A673 (cell line): Measurements from ENCODE around the gene SLC38A3. TPM values are rescaled to one million over a fixed set of nuclear protein-coding genes. Genes with fewer than 3 reads are reported as not detected.

ENCODE experiments used
- BruUV-seq: library from RNA; stranded (reverse); fragments of 400-500 nt; replicated peaks from 2 replicates; lab custom pipeline; 2021; lab: Mats Ljungman, UMichigan
- CTCF ChIA-PET: fragments of 300-600 bp; sonication (Branson Sonifier 250); formaldehyde crosslinking; loops from one replicate; lab custom pipeline; 2022; ENCODE audit warnings: antibody characterized with exemption; lab: Charles Lee
- POLR2A ChIA-PET: fragments of 300-600 bp; sonication (Branson Sonifier 250); formaldehyde crosslinking; loops from one replicate; lab custom pipeline; 2022; ENCODE audit warnings: antibody characterized with exemption; ENCODE audit not compliant: low non-redundant PET; lab: Charles Lee
- DNase-seq: peaks from one replicate; pipeline ENCODE4 v3.0.0-alpha.2; 2015; ENCODE audit warnings: low spot score
- H3K27ac ChIP-seq: fragments of 200-600 bp; sonication (generic); 2 replicates; pipeline ENCODE4 v1.5.1; 2016; ENCODE audit warnings: mixed run types, low read depth, mild to moderate bottlenecking, mixed read lengths, antibody characterized with exemption, low read length; ENCODE audit not compliant: poor library complexity, severe bottlenecking
- H3K27me3 ChIP-seq: fragments of 200-600 bp; sonication (generic); replicated peaks from 2 replicates; pipeline ENCODE4 v1.6.1; 2017; ENCODE audit warnings: mixed run types, low read depth, mild to moderate bottlenecking, mixed read lengths, antibody characterized with exemption, low read length; ENCODE audit not compliant: insufficient read depth, poor library complexity
- H3K36me3 ChIP-seq: fragments of 200-600 bp; sonication (generic); 2 replicates; pipeline ENCODE4 v1.6.1; 2016; ENCODE audit warnings: mixed run types, mild to moderate bottlenecking, mixed read lengths, antibody characterized with exemption, low read length; ENCODE audit not compliant: insufficient read depth, poor library complexity, severe bottlenecking
- H3K4me1 ChIP-seq: fragments of 200-600 bp; sonication (generic); 2 replicates; pipeline ENCODE4 v1.6.1; 2017; ENCODE audit warnings: mixed run types, mild to moderate bottlenecking, mixed read lengths, antibody characterized with exemption, low read length; ENCODE audit not compliant: insufficient read depth, poor library complexity, severe bottlenecking
- H3K4me3 ChIP-seq: fragments of 200-600 bp; sonication (generic); 2 replicates; pipeline ENCODE4 v1.5.1; 2016; ENCODE audit warnings: low read depth, mixed run types, mild to moderate bottlenecking, mixed read lengths, low read length; ENCODE audit not compliant: poor library complexity, severe bottlenecking
- H3K9me3 ChIP-seq: fragments of 200-600 bp; sonication (generic); 2 replicates; pipeline ENCODE4 v1.6.1; 2016; ENCODE audit warnings: mixed run types, low read depth, mild to moderate bottlenecking, mixed read lengths, antibody characterized with exemption, low read length; ENCODE audit not compliant: poor library complexity, severe bottlenecking
- EZH2 ChIP-seq: fragments of 200-600 bp; sonication (generic); IDR thresholded peaks from 2 replicates; pipeline ENCODE4 v1.6.1; 2017; ENCODE audit warnings: borderline replicate concordance, low read depth, mild to moderate bottlenecking, mixed read lengths, antibody characterized with exemption, low read length; ENCODE audit not compliant: poor library complexity, severe bottlenecking
- intact Hi-C: fragments of 100-400 bp; cut with micrococcal nuclease; formaldehyde crosslinking; loops from one replicate; pipeline ENCODE4 v1.10.0; 2022; ENCODE audit not compliant: unreplicated experiment
- total RNA-seq: library from RNA; stranded (reverse); gene quantifications from 2 replicates; pipeline ENCODE4 v1.2.3, GENCODE V29; 2021
- TF ChIP-seq, protein P1 (sequence below): fragments of 300-800, 200-600 bp; sonication (generic); conservative IDR thresholded peaks from 2 replicates; pipeline ENCODE4 v1.5.1; 2017; ENCODE audit warnings: low read depth, mild to moderate bottlenecking, antibody characterized with exemption, low read length, moderate library complexity, mixed read lengths

Gene SLC38A3
- total RNA-seq, 1 experiment from 2014 or later, result not detected

- POLR2A ChIA-PET, result no interaction called here
- no peak for TF ChIP-seq EZH2
- TF ChIP-seq, protein P1, sequence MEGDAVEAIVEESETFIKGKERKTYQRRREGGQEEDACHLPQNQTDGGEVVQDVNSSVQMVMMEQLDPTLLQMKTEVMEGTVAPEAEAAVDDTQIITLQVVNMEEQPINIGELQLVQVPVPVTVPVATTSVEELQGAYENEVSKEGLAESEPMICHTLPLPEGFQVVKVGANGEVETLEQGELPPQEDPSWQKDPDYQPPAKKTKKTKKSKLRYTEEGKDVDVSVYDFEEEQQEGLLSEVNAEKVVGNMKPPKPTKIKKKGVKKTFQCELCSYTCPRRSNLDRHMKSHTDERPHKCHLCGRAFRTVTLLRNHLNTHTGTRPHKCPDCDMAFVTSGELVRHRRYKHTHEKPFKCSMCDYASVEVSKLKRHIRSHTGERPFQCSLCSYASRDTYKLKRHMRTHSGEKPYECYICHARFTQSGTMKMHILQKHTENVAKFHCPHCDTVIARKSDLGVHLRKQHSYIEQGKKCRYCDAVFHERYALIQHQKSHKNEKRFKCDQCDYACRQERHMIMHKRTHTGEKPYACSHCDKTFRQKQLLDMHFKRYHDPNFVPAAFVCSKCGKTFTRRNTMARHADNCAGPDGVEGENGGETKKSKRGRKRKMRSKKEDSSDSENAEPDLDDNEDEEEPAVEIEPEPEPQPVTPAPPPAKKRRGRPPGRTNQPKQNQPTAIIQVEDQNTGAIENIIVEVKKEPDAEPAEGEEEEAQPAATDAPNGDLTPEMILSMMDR, result no peak
- no TSS peak for BruUV-seq
- no peak for DNase-seq
- intact Hi-C loops, result loop anchor here (10.0 kb wide), 1 partner anchor 144 kb away; no protein-coding TSS in a partner anchor
- Histone ChIP-seq H3K36me3 (no peaks in the 10 kb centered on the region), H3K4me1 (peaks cover 20% of the 10 kb centered on the region), H3K27me3 (peaks cover 4% of the 10 kb centered on the region), H3K27ac (no peak within 1 kb of the TSS), H3K4me3 (no peak within 1 kb of the TSS), H3K9me3 (no peaks in the 10 kb centered on the region)
- CTCF ChIA-PET, result no interaction called here
These were observed 63.8 kb downstream of the SLC38A3 start, which contains the start of gene SEMA3B for GRCh38 chr3:50268703-50269451. SEMA3B (plus strand) TSS chr3:50269147; CDS start chr3:50269241, 94 bp downstream.

- DNase-seq, result no peak
- H3K4me3 ChIP-seq, result no peak overlapping the region
- H3K27ac ChIP-seq, result no peak overlapping the region
- H3K36me3 ChIP-seq, result no peaks in the 10 kb centered on the region
- intact Hi-C loops, result loop anchor here (10.0 kb wide), 1 partner anchor 145 kb away; no protein-coding TSS in a partner anchor
- no peaks in the 10 kb centered on the region for H3K9me3 ChIP-seq
- POLR2A ChIA-PET, result no interaction called here
- H3K27me3 ChIP-seq, result peaks cover 4% of the 10 kb centered on the region
- CTCF ChIA-PET, result no interaction called here
- TF ChIP-seq, protein P1, result no peak
- no peak for TF ChIP-seq EZH2
- BruUV-seq, result no TSS peak
- H3K4me1 ChIP-seq, result peaks cover 16% of the 10 kb centered on the region
These were observed 64.4 kb downstream of the SLC38A3 start for GRCh38 chr3:50269460-50269859.

GRCh38 chr3:50269977-50270413, 64.9 kb downstream of the SLC38A3 start:
- Histone ChIP-seq H3K4me1 (peaks cover 11% of the 10 kb centered on the region), H3K36me3 (no peaks in the 10 kb centered on the region), H3K27ac (no peak overlapping the region), H3K9me3 (no peaks in the 10 kb centered on the region), H3K27me3 (peaks cover 4% of the 10 kb centered on the region), H3K4me3 (no peak overlapping the region)
- intact Hi-C loops, result loop anchor here (10.0 kb wide), 1 partner anchor 145 kb away; no protein-coding TSS in a partner anchor
- CTCF ChIA-PET, result no interaction called here
- POLR2A ChIA-PET, result no interaction called here
- DNase-seq, result no peak
- TF ChIP-seq, protein P1, result no peak
- no peak for TF ChIP-seq EZH2
- BruUV-seq, result no TSS peak
